Nephron progenitor cell (in vitro differentiated cells): ENCODE measurements around the gene ERRFI1.
A peak's percentile ranks its signal among the peaks of the same experiment; 100 is the strongest.
"Not testable (repeated sequence)": the region's sequence is repeated elsewhere in the genome, so short reads cannot be mapped to it uniquely, and the experiment has no call there.

Experiments
- DNase-seq: peaks from one replicate; pipeline ENCODE4 v3.0.0; 2021
- H3K27ac Mint-ChIP-seq: 2 replicates; pipeline ENCODE4 v1.8.0; 2021; ENCODE audit warnings: mild to moderate bottlenecking, moderate library complexity, mixed read lengths
- H3K27me3 Mint-ChIP-seq: 2 replicates; pipeline ENCODE4 v1.8.0; 2021; ENCODE audit warnings: mild to moderate bottlenecking, low read depth, mixed read lengths; ENCODE audit not compliant: poor library complexity
- H3K36me3 Mint-ChIP-seq: 2 replicates; pipeline ENCODE4 v1.8.0; 2021; ENCODE audit warnings: low read depth, mixed read lengths
- H3K4me1 Mint-ChIP-seq: 2 replicates; pipeline ENCODE4 v1.8.0; 2021; ENCODE audit warnings: mixed read lengths
- H3K4me3 Mint-ChIP-seq: 2 replicates; pipeline ENCODE4 v1.8.0; 2021; ENCODE audit warnings: mild to moderate bottlenecking, moderate library complexity, mixed read lengths
- H3K9me3 Mint-ChIP-seq: 2 replicates; pipeline ENCODE4 v1.8.0; 2021; ENCODE audit warnings: mild to moderate bottlenecking, moderate library complexity, mixed read lengths
- TF ChIP-seq, protein P1 (sequence below): fragments of 200-600 bp; sonication (generic); IDR thresholded peaks from 2 replicates; pipeline ENCODE4 v1.5.0; 2021; ENCODE audit warnings: antibody characterized with exemption

The ERRFI1 gene

DNA sequence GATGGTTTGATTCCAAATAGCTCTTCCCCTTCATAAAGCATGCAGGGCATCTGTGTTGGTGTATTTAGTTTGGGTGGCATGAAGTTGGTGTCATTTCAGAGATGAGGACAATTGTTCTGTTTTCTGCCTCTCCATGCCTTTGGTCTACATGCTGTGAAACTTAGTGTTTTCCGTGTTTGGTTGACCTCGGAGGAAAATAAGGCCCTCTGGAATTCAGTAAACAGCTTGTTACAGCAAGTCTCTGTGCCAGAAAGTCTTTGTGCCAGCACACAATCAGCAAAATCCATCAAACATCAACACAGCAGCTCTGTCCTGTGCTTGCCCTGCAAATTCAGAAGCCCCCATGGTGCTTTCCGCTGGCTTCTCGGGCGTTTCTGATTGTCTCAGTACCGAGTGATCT is 55.1 kb downstream of the ERRFI1 start:
- Mint-ChIP-seq H3K4me3 (no peak overlapping the region), H3K4me1 (peaks cover 6% of the 10 kb centered on the region), H3K27ac (no peak overlapping the region), H3K36me3 (peaks cover 71% of the 10 kb centered on the region), H3K9me3 (no peaks in the 10 kb centered on the region), H3K27me3 (peaks cover 3% of the 10 kb centered on the region)
- no peak for DNase-seq
- TF ChIP-seq, protein P1, sequence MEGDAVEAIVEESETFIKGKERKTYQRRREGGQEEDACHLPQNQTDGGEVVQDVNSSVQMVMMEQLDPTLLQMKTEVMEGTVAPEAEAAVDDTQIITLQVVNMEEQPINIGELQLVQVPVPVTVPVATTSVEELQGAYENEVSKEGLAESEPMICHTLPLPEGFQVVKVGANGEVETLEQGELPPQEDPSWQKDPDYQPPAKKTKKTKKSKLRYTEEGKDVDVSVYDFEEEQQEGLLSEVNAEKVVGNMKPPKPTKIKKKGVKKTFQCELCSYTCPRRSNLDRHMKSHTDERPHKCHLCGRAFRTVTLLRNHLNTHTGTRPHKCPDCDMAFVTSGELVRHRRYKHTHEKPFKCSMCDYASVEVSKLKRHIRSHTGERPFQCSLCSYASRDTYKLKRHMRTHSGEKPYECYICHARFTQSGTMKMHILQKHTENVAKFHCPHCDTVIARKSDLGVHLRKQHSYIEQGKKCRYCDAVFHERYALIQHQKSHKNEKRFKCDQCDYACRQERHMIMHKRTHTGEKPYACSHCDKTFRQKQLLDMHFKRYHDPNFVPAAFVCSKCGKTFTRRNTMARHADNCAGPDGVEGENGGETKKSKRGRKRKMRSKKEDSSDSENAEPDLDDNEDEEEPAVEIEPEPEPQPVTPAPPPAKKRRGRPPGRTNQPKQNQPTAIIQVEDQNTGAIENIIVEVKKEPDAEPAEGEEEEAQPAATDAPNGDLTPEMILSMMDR = no peak

DNA sequence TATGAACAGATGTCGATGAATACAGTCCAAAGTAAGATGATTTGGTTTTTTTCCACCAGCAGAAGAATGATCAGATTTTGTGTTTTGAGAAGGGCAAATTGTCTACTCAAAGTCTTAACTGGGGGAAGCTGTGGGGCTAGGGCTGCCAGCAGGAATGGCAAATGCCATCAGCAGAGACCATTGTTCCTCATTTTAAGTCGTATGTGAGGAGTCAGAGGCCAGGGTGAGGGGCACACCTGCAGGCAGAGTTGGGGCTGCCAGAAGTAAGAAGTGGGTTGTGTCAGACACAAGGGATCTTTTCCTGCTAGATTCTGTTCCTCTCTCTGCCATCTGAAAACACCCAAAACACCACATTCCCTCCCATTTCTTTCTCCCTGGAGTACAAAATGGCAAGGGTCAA is 55.9 kb downstream of the ERRFI1 start:
- no peaks in the 10 kb centered on the region for H3K9me3 Mint-ChIP-seq
- peaks cover 3% of the 10 kb centered on the region for H3K27me3 Mint-ChIP-seq
- DNase-seq = no peak
- no peak overlapping the region for H3K4me3 Mint-ChIP-seq
- TF ChIP-seq, protein P1 = no peak
- peak overlapping the region; percentile 36 for H3K27ac Mint-ChIP-seq
- H3K36me3 Mint-ChIP-seq = peaks cover 75% of the 10 kb centered on the region
- H3K4me1 Mint-ChIP-seq = peaks cover 5% of the 10 kb centered on the region

DNA sequence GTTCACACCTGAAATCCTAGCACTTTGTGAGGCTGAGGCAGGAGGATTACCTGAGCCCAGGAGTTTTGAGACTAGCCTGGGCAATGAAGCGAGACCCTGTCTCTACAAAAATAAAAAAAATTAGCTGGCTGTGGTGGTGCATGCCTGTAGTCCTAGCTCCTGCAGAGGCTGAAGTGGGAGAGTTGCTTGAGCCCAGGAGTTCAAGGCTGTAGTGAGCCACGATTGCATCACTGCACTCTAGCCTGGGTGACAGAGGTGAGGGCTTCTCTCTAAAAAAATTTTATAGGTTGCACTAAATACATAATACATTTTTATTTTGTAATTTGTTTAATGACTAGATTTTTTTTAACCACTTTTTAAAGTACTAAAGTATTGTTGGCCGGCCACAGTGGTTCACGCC is 58.5 kb downstream of the ERRFI1 start:
- no peak for DNase-seq
- Mint-ChIP-seq H3K27me3 (peaks cover 3% of the 10 kb centered on the region), H3K36me3 (peaks cover 77% of the 10 kb centered on the region), H3K27ac (no peak overlapping the region), H3K4me3 (no peak overlapping the region), H3K4me1 (peaks cover 9% of the 10 kb centered on the region), H3K9me3 (no peaks in the 10 kb centered on the region)
- TF ChIP-seq, protein P1 = no peak

DNA sequence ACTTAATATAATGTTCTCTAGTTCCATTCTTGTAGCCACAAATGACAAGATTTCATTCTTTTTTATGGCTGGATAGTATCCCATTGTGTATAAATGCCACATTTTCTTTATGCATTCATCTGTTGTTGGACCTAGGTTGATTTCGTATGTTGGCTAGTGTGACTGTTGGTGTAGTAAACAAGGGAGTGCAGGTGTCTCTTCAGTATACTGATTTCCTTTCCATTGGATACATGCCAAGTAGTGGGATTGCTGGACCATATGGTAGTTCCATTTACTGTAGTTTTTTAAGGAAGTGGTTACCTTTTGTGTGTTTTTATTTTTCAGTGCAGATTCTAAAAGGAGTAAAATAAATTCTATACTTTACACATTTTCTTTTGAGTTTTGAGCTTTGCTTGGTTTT is 58.9 kb downstream of the ERRFI1 start:
- TF ChIP-seq, protein P1 = no peak
- Mint-ChIP-seq H3K4me3 (no peak overlapping the region), H3K9me3 (no peaks in the 10 kb centered on the region), H3K36me3 (peaks cover 73% of the 10 kb centered on the region), H3K4me1 (peaks cover 14% of the 10 kb centered on the region), H3K27me3 (peaks cover 3% of the 10 kb centered on the region), H3K27ac (no peak overlapping the region)
- DNase-seq = no peak

DNA sequence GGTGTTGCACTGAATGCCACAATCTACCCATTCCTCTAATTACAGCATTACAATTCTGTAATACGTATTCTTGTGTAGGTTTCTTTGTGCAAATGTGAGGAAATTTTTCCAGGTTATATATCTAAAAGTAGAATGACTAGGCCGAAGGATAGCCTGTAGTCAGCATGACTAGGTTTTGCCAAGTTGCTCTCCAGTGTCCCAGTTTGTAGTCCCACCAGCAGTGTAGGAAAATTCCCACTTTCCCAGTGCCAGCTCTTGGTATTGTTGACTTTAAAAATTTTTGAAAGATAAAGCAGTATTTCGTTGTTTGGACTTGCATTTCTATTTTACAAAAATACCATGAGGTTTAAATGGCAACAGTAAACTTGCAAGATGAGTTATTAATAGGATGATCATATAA is 61.6 kb downstream of the ERRFI1 start:
- H3K27me3 Mint-ChIP-seq = no peaks in the 10 kb centered on the region
- peaks cover 48% of the 10 kb centered on the region for H3K36me3 Mint-ChIP-seq
- peaks cover 30% of the 10 kb centered on the region for H3K4me1 Mint-ChIP-seq
- H3K27ac Mint-ChIP-seq = no peak overlapping the region
- no peaks in the 10 kb centered on the region for H3K9me3 Mint-ChIP-seq
- DNase-seq = no peak
- TF ChIP-seq, protein P1 = no peak
- H3K4me3 Mint-ChIP-seq = no peak overlapping the region

DNA sequence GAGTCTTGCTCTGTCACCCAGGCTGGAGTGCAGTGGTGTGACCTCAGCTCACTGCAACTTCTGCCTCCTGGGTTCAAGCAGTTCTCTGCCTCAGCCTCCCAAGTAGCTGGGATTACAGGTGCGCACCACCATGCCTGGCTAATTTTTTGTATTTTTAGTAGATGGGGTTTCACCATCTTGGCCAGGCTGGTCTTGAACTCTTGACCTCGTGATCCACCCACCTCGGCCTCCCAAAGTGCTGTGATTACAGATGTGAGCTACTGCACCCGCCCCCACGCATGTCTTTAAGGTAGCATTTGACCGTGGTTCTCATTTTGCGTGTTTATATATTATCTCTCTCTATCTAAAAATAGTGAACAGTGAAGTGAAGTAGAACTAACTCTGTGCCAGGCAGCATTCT is 62.3 kb downstream of the ERRFI1 start:
- Mint-ChIP-seq H3K36me3 (peaks cover 42% of the 10 kb centered on the region), H3K4me1 (peaks cover 30% of the 10 kb centered on the region), H3K4me3 (peak overlapping the region; percentile 97)
- not testable (repeated sequence) for H3K9me3 Mint-ChIP-seq, DNase-seq, H3K27me3 Mint-ChIP-seq, H3K27ac Mint-ChIP-seq

DNA sequence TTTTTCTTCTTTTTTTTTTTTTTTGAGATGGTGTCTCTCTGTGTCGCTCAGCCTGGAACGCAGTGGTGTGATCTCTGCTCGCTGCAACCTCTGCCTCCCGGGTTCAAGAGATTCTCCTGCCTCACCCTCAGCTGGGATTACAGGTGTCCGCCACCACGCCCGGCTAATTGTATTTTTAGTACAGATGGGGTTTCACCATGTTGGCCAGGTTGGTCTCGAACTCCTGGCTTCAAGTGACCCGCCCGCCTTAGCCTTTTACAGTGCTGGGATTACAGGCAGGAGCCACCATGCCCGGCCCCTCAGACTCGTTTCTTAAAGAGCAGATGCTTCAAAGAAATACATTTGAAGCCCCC is 62.8 kb downstream of the ERRFI1 start:
- DNase-seq, H3K27me3 Mint-ChIP-seq, H3K27ac Mint-ChIP-seq, H3K9me3 Mint-ChIP-seq: not testable (repeated sequence)
- peak overlapping the region; percentile 97 for H3K4me3 Mint-ChIP-seq
- peaks cover 39% of the 10 kb centered on the region for H3K36me3 Mint-ChIP-seq
- peaks cover 30% of the 10 kb centered on the region for H3K4me1 Mint-ChIP-seq
